ENCODE data around the gene CACNG3.

DNA sequence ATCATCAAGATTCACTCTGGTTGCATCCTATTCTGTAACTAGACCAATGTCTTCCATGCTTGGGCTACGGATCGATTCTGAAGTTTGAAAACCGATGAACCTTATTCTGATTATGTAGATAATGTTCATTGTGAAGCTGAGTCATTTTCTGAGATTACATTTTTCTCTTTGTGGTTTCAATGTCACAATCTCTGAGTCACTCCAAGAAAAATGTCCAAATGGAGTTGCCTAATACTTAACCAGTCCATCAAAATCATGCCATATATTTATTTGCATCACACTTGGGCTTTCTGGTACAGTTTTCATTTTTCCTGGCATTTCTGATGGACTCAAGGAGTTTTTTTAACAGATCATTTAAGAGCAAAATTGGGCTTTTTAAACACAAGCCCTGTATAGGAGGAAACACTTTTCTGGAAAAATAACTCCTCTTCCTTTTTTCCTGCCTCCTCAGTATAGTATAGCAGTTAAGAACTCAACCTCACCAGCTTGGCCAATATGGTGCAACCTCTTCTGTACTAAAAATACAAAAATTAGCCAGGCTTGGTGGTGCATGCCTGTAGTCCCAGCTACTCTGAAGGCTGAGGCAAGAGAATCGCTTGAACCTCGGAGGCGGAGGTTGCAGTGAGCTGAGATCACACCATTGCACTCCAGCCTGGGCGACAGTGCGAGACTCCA, 17.5 kb downstream of the CACNG3 start:
- no peak for TF ChIP-seq CTCF (IDR thresholded peaks at IDR 0.05; ENCODE audit: poor library complexity, severe bottlenecking)
- no peak for TF ChIP-seq MXI1 (conservative IDR thresholded peaks at IDR 0.05; ENCODE audit: poor library complexity, severe bottlenecking)
- no peak for TF ChIP-seq RAD21 (conservative IDR thresholded peaks at IDR 0.05)
- TF ChIP-seq TAF1 (IDR thresholded peaks at IDR 0.05; ENCODE audit: low read depth), result no peak
- no peak for TF ChIP-seq EZH2 (IDR thresholded peaks at IDR 0.05; ENCODE audit: borderline replicate concordance, insufficient read depth, low read length, poor library complexity, severe bottlenecking)

Data from neural cell (in vitro differentiated cells).